Renal cortical epithelial cell (primary cell): ENCODE results near the gene COX7A2. TPM values are rescaled to one million over a fixed set of nuclear protein-coding genes. Genes with fewer than 3 reads are reported as not detected.

Source experiments
- DNase-seq: peaks from one replicate; pipeline ENCODE4 v3.0.0-alpha.2; 2011; ENCODE audit warnings: low read depth
- total RNA-seq: library from RNA; depleted of rRNA; stranded (reverse); fragments of >200 nt; gene quantifications from 2 replicates; pipeline ENCODE4 v1.2.3, GENCODE V29; 2014

Gene COX7A2
- total RNA-seq, 1 donor from 2014 or later: 70.5 TPM

DNA sequence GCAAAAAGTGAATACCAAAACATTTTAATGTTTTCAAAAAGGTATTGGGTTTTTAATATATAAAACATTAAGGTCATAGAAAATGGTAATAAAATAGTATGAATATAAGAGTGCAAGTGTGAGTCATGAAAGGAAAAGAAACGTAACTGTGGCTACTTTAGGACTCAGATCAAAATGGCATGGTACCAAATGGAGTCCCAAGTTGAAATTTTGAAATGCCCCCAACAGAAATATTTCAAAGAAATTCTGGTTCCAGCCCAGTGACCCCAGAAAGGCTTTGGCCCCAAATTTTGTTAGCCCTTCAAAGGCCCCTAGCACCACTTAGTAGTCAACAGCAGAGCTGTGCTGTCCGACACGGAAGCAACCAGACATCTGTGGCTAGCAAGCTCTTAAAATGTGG is 43.7 kb downstream of the COX7A2 start:
- DNase-seq: no peak

DNA sequence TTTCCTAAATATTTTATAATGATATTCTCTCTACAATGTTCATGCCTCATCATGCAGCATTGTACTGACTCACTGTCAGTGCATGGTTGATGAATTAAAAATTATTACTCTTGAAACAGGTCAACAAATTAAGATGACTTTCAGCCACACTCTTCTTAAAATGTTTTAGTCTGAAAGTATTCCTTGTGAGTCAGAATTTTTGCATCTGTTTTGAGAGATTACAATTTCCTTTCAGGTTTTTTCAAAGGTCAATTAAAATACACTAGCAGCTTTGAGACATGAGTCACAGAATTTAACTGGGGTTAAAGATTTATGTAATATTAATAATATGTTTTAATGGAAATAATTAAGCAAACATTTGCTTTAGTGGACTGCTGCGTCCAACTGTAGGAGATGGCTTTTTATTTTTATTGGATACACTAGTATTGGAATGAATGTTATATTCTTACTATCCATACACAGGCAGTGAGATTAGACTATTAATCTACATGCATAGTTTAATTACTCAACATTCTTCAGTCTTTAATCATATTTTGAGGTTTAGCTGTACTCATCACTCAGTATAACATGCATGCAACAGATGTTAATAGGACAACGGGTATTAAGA is 47.4 kb downstream of the COX7A2 start:
- no peak for DNase-seq

DNA sequence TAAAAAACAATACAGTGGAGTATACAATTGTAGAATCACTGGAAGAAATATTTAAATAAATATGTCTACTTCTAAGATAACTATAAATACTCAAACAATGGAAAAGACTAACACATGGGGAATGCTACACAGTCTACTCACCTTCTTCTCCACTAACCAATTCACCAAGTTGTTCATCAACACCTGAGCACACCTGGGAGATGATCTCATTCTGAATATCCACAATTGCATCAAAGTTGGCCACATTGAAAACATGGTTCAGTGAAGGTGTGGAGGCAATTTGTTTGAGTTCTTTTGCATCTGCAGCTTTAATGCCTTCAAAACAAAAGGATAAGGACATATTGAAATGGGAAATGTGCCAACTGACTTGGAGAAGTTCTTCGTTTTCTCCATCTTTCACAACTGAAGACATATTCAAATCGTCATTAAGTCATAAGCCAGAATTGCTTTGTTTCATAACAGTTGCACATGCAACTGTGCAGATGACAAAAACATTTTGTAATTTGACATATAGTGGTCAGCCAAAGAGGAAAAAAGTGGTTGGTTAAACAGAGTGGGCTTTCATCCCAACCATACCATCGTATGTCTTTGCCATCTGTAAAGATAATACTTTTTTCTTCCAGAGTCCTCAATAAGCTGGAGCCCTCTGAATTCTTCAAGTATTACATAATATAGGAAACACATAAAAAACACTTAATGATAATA is 55.2 kb downstream of the COX7A2 start:
- no peak for DNase-seq

Other genes starting within 250 kb of the COX7A2 start
- gene COL12A1, start 37.7 kb downstream of the COX7A2 start, total RNA-seq: 43.8 and 44.6 TPM in 2 replicates
- gene TMEM30A, start 41.0 kb upstream of the COX7A2 start, total RNA-seq: 256 and 346 TPM in 2 replicates
- 0.17 and 1.5 TPM in 2 replicates for gene FILIP1, start 250.0 kb upstream of the COX7A2 start, total RNA-seq